Mammary epithelial cell (primary cell): ENCODE results near the gene THEM4.

Experiments
- EZH2 ChIP-seq: IDR thresholded peaks from 2 replicates; pipeline ENCODE4 v1.6.1; 2012; ENCODE audit warnings: low read length, inconsistent platforms, borderline replicate concordance
- TF ChIP-seq, protein P1 (sequence below), 2 donors: IDR thresholded peaks in 1 of 2; conservative IDR thresholded peaks in 1 of 2; 2 replicates each; pipeline ENCODE4 v1.5.1; 2011 to 2012; ENCODE audit warnings: inconsistent platforms in 2 of 2, low read length in 2 of 2, mild to moderate bottlenecking in 2 of 2, control low read depth in 1 of 2, low read depth in 1 of 2; ENCODE audit not compliant: insufficient read depth in 1 of 2; ENCODE audit errors: extremely low read depth in 1 of 2

DNA sequence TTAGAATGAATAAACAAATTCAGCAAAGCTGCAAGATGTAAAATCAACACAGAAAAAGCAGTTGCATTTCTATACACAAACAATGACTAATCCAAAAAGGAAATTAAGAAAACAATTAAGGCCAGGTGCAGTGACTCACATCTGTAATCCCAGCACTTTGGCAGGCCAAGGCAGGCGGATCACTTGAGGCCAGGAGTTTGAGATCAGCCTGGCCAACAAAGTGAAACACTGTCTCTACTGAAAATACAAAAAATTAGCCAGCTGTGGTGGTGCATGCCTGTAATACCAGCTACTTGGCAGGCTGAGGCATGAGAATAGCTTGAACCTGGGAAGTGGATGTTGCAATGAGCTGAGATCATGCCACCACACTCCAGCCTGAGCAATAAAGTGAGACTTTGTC is 22.3 kb downstream of the THEM4 start:
- TF ChIP-seq, protein P1, sequence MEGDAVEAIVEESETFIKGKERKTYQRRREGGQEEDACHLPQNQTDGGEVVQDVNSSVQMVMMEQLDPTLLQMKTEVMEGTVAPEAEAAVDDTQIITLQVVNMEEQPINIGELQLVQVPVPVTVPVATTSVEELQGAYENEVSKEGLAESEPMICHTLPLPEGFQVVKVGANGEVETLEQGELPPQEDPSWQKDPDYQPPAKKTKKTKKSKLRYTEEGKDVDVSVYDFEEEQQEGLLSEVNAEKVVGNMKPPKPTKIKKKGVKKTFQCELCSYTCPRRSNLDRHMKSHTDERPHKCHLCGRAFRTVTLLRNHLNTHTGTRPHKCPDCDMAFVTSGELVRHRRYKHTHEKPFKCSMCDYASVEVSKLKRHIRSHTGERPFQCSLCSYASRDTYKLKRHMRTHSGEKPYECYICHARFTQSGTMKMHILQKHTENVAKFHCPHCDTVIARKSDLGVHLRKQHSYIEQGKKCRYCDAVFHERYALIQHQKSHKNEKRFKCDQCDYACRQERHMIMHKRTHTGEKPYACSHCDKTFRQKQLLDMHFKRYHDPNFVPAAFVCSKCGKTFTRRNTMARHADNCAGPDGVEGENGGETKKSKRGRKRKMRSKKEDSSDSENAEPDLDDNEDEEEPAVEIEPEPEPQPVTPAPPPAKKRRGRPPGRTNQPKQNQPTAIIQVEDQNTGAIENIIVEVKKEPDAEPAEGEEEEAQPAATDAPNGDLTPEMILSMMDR (conservative IDR thresholded peaks at IDR 0.05 in 1 of 2, IDR thresholded peaks at IDR 0.05 in 1 of 2; ENCODE audit: extremely low read depth in 1 of 2, insufficient read depth in 1 of 2, low read depth in 1 of 2, low read length in 2 of 2) = no peak
- no peak for TF ChIP-seq EZH2
